ENCODE results near the gene GOLGA8B.

The GOLGA8B gene

DNA sequence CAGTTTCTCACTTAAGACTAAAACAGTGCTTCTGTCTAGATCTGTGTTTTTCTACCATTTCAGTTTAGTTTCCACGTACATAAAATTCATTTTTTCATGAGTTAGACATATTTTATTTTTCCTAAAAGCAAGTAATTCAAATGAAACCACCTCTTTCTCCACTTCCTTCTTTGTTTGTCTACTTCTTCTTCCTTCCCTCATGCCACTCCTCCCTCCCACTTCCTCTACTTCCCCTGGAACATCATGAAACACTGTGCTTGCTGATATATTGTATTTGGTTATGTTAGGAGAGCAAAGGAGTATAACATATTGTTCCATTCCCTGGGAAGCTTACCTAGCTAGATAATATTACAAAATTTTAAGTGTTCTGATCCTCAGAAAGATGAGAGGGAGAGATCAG, 36.7 kb upstream of the GOLGA8B start:
- Histone ChIP-seq H3K36me3 (no peaks in the 10 kb centered on the region), H3K27me3 (no peaks in the 10 kb centered on the region), H3K4me3 (ENCODE audit: low read depth, low read length) (no peak overlapping the region), H3K9me3 (no peaks in the 10 kb centered on the region), H3K4me1 (peaks cover 11% of the 10 kb centered on the region)
- no peak for DNase-seq
- TF ChIP-seq CTCF (IDR thresholded peaks at IDR 0.05; ENCODE audit: low read depth, low read length): no peak

GRCh38 chr15:34619151-34619550, 35.7 kb upstream of the GOLGA8B start:
- no peak for TF ChIP-seq CTCF (IDR thresholded peaks at IDR 0.05; ENCODE audit: low read depth, low read length)
- Histone ChIP-seq H3K9me3 (no peaks in the 10 kb centered on the region), H3K36me3 (no peaks in the 10 kb centered on the region), H3K4me1 (peaks cover 11% of the 10 kb centered on the region), H3K4me3 (ENCODE audit: low read depth, low read length) (no peak overlapping the region), H3K27me3 (no peaks in the 10 kb centered on the region)
- DNase-seq: no peak

- no peak for DNase-seq
- H3K4me1 ChIP-seq: peaks cover 11% of the 10 kb centered on the region
- H3K36me3 ChIP-seq: no peaks in the 10 kb centered on the region
Measured at GRCh38 chr15:34618073-34618472, 34.6 kb upstream of the GOLGA8B start.

DNA sequence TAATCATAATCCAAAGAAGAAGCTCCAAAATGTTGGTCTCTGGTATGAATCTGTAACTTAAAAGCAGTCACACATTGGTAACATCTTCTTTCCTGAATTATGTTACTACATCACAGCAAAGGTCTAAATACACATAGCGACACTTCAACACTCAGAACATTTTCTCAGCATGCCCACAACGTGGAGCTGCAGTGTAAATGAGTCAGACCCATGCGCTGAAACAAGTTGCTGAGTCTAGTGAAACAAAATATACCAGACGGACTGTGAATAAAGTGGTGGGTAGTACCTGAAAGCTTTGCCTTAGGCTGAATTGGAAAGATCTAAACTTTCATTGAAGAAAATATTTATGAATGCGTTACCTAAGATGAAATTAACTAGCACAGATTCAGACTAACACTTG, 33.2 kb upstream of the GOLGA8B start:
- H3K9me3 ChIP-seq: no peaks in the 10 kb centered on the region
- H3K4me1 ChIP-seq: peaks cover 11% of the 10 kb centered on the region
- H3K4me3 ChIP-seq (ENCODE audit: low read depth, low read length): no peak overlapping the region
- no peaks in the 10 kb centered on the region for H3K36me3 ChIP-seq
- H3K27me3 ChIP-seq: no peaks in the 10 kb centered on the region
- peak; percentile 20 for DNase-seq
- peak; percentile 31 for TF ChIP-seq CTCF (IDR thresholded peaks at IDR 0.05; ENCODE audit: low read depth, low read length)

More at GRCh38 chr15:34618073-34618472, 34.6 kb upstream of the GOLGA8B start:
- Histone ChIP-seq H3K4me3 (ENCODE audit: low read depth, low read length) (no peak overlapping the region), H3K9me3 (no peaks in the 10 kb centered on the region), H3K27me3 (no peaks in the 10 kb centered on the region)
- no peak for TF ChIP-seq CTCF (IDR thresholded peaks at IDR 0.05; ENCODE audit: low read depth, low read length)

DNA sequence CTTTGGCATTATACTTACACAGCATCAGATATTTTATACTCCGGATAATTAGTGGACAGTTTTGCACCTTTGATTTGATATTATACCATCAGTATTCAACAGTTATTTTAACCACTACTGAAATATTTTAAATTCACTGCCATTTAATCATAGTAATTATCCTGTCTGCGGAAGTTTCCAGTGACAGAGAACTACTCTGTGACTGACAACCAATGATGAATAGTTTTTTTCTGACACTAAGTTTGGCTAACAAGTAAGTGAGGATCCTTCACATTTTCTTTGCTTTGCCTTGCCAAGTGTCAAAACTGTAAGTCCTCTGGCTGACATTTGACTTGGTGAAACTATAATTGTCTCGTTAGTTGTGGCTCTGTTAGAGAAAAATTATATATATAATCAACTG, 30.5 kb upstream of the GOLGA8B start:
- Histone ChIP-seq H3K9me3 (no peaks in the 10 kb centered on the region), H3K27me3 (no peaks in the 10 kb centered on the region), H3K36me3 (no peaks in the 10 kb centered on the region), H3K4me3 (ENCODE audit: low read depth, low read length) (no peak overlapping the region), H3K4me1 (peaks cover 15% of the 10 kb centered on the region)
- no peak for DNase-seq
- no peak for TF ChIP-seq CTCF (IDR thresholded peaks at IDR 0.05; ENCODE audit: low read depth, low read length)

- Histone ChIP-seq H3K9me3 (no peaks in the 10 kb centered on the region), H3K4me1 (peaks cover 18% of the 10 kb centered on the region), H3K27me3 (no peaks in the 10 kb centered on the region), H3K4me3 (ENCODE audit: low read depth, low read length) (no peak overlapping the region), H3K36me3 (no peaks in the 10 kb centered on the region)
- TF ChIP-seq CTCF (IDR thresholded peaks at IDR 0.05; ENCODE audit: low read depth, low read length): no peak
- no peak for DNase-seq
Measured at GRCh38 chr15:34613301-34613700, 29.9 kb upstream of the GOLGA8B start.
